GM12878 (cell line): ENCODE measurements around the gene DUS2.

Source experiments
- BHLHE40 ChIP-seq, 2 experiments: fragments of 450-650 bp in 1 of 2; IDR thresholded peaks; 2 replicates each; pipeline ENCODE4 v1.6.1; 2011 to 2017; ENCODE audit warnings: low read depth in 2 of 2, borderline replicate concordance in 1 of 2, improper control_type of control experiment in 1 of 2, low read length in 1 of 2, mild to moderate bottlenecking in 1 of 2
- BMI1 ChIP-seq: fragments of 450-650 bp; IDR thresholded peaks from 2 replicates; pipeline ENCODE4 v1.6.1; 2016; ENCODE audit warnings: mild to moderate bottlenecking, moderate library complexity, borderline replicate concordance
- CHD2 ChIP-seq: IDR thresholded peaks from 2 replicates; pipeline ENCODE4 v1.6.1; 2011; ENCODE audit warnings: low read depth, low read length, improper control_type of control experiment, borderline replicate concordance
- CTCF ChIP-seq, 3 experiments: IDR thresholded peaks in 2 of 3; conservative IDR thresholded peaks in 1 of 3; 2 replicates each; pipeline ENCODE4 v1.5.1; 2011; ENCODE audit warnings: low read depth in 3 of 3, low read length in 3 of 3, mild to moderate bottlenecking in 3 of 3, control low read depth in 2 of 3, moderate library complexity in 2 of 3, inconsistent platforms in 1 of 3, mixed read lengths in 1 of 3; ENCODE audit not compliant: control insufficient read depth in 2 of 3, insufficient read depth in 1 of 3; ENCODE audit errors: extremely low read depth in 1 of 3
- E2F8 ChIP-seq: fragments of 450-650 bp; IDR thresholded peaks from 2 replicates; pipeline ENCODE4 v1.6.1; 2018; ENCODE audit warnings: mild to moderate bottlenecking, low read depth, moderate library complexity; ENCODE audit not compliant: partially characterized antibody
- MTA3 ChIP-seq: IDR thresholded peaks from 2 replicates; pipeline ENCODE4 v1.6.1; 2012; ENCODE audit warnings: low read length, inconsistent platforms, borderline replicate concordance
- MYC ChIP-seq: IDR thresholded peaks from 2 replicates; pipeline ENCODE4 v1.6.1; 2011; ENCODE audit warnings: mild to moderate bottlenecking, low read length, moderate library complexity, inconsistent platforms; ENCODE audit not compliant: insufficient read depth, insufficient replicate concordance, insufficient read length, severe bottlenecking
- RELA ChIP-seq: fragments of 450-650 bp; IDR thresholded peaks from 2 replicates; pipeline ENCODE4 v1.8.0; 2014; ENCODE audit warnings: borderline replicate concordance; ENCODE audit not compliant: partially characterized antibody
- SKIL ChIP-seq: fragments of 450-650 bp; IDR thresholded peaks from 2 replicates; pipeline ENCODE4 v1.6.1; 2017; ENCODE audit warnings: mild to moderate bottlenecking, low read depth, inconsistent platforms; ENCODE audit not compliant: poor library complexity, severe bottlenecking
- USF2 ChIP-seq: IDR thresholded peaks from 2 replicates; pipeline ENCODE4 v1.6.1; 2011; ENCODE audit warnings: low read depth, low read length, improper control_type of control experiment, borderline replicate concordance
- WRNIP1 ChIP-seq: IDR thresholded peaks from 2 replicates; pipeline ENCODE4 v1.6.1; 2011; ENCODE audit warnings: low read depth, low read length, improper control_type of control experiment, borderline replicate concordance

- TF ChIP-seq CTCF (IDR thresholded peaks at IDR 0.05 in 2 of 3, conservative IDR thresholded peaks at IDR 0.05 in 1 of 3; ENCODE audit: control insufficient read depth in 2 of 3, extremely low read depth in 1 of 3, insufficient read depth in 1 of 3, low read depth in 3 of 3, low read length in 3 of 3) (no peak), E2F8 (no peak), BMI1 (no peak), RELA (no peak), BHLHE40 (IDR thresholded peaks at IDR 0.05; ENCODE audit: borderline replicate concordance in 1 of 2, low read depth in 2 of 2, low read length in 1 of 2) (no peak), MYC (no peak), SKIL (no peak), CHD2 (no peak), USF2 (no peak), WRNIP1 (no peak), MTA3 (no peak; the same call in 1 of the 2 replicates)
Observed at GRCh38 chr16:68037841-68038597, 14.9 kb downstream of the DUS2 start.
